ENCODE results near the gene THSD4.

DNA sequence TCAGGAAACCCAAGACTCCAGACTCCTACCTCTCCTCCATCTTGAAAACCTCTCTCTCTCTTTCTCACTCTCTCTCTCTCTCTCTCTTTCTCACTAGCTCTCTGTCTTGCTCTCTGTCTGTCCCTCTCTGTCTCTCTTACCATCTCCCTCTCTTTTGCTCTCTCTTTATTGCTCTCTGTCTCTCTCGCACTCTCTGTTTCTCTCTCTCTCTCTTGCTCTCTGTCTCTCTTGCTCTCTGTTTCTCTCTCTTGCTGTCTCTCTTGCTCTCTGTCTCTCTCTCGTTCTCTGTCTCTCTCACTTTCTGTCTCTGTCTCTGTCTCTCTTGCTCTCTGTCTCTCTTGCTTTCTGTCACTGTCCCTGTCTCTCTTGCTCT is 620.1 kb downstream of the THSD4 start:
- TF ChIP-seq EZH2 (IDR thresholded peaks at IDR 0.05; ENCODE audit: low read length, missing control alignments) (no peak), CTCF (conservative IDR thresholded peaks at IDR 0.05 in 1 of 2, IDR thresholded peaks at IDR 0.05 in 1 of 2; ENCODE audit: low read depth in 1 of 2, low read length in 2 of 2) (no peak)

Data from fibroblast of lung (primary cell).